Activated T-cell treated with anti-CD3 and anti-CD28 coated beads for 24 hours (primary cell): ENCODE results near the gene CD22.

Experiments
- DNase-seq: peaks from one replicate; pipeline ENCODE4 v3.0.0-alpha.2; 2020; ENCODE audit warnings: low read depth

Gene CD22

DNA sequence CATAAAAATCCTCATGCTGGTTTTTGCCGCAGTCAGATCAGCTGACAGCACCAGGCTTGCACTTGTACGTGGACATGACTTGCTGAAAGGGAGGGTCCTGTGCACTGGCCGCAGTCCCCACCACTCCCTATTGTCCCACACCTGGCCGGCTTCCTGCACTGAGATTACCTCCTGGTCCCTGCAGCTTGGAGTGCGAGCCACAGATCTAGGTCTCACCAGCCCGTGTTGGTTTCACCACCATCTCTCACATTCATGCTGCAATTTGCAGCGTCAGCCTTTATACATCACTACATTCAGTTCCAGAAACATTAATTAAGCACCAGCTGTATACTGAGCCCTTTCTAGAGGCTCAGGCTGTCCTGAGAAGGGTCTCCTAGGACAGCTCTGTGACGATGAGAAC, 15.0 kb upstream of the CD22 start:
- no peak for DNase-seq

DNA sequence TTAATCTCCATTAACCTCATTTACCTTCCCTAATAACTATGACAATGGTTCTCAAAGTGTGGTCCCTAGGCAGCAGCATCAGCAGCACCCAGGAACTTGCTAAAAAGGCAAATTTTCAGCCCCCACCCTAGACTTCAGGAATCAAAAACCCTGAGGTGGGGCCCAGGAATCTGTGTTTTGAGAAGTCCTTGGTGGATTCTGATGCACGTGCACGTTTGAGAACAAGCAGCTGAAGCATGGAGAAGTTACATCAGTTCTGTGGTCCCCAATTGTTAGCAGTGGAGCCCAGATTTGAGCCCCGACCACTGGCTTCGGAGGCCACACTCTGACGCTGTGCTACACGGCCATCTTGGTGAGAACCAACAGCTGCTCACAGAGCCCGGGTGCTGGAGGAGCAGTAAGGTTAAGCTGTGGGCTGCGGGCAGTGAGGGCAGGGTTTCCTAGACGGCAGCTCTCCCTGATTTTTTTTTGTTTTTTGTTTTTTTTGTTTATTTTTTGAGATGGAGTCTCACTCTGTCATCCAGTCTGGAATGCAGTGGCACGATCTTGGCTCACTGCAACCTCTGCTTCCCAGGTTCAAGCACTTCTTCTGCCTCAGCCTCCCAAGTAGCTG, 14.0 kb upstream of the CD22 start:
- no peak for DNase-seq

DNA sequence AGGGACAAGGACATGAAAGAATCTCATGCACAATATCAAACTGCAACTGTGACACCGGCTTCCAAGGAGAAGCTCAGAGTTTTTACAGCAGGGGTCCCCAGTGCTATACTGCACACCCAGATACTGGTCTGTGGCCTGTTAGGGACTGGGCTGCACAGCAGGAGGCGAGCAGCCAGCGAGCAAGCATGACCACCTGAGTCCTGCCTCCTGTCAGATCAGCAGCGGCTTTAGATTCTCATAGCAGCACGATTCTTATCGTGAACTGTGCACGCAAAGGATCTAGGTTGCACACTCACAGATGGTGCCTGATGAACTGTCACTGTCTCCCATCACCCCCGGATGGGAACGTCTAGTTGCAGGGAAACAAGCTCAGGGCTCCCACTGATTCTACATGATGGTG, 13.1 kb upstream of the CD22 start:
- DNase-seq, result no peak

DNA sequence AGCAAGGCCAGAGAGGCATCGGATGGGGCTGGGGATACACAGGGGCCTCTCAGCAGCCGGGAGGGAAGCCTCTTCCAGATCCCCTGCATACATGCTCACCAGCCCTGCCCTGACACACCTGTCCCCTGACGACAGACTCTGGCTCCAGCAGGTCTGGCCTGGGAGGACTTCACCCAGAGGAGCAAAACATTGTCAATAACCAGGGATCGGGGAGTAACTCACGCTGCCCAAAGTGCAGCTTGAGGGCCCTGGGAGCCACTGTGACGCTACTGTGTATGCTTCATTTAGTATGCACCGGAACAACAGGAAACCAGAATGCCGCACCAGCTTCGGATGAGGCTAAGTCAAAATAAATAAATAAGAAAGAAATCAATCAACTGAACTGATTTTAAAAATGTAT, 12.4 kb upstream of the CD22 start:
- DNase-seq, result no peak

DNA sequence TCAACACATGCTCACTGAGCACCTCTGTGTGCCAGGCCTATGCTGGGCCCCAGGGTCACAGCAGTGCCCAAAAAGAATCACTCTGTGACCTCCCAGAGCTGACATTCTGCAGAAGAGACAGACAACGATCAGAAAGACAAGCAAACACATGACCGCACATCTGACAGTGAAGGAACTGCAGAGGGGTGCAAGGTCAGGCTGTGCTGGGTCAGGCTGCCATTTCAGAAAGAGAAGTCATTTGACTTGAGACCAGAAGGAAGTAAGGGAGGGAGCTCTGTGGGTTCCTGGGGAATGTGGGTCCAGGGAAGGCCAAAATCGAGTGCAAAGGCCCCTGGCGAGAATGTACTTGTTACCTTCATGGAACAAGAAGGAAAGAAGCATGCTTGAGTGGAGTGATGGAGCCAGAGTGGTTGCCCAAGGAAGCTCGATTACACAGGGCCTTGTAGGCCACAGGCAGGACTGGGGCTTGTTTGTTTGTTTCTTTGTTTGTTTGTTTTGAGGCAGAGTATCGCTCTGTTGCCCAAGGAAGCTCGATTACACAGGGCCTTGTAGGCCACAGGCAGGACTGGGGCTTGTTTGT, 11.4 kb upstream of the CD22 start:
- no peak for DNase-seq

DNA sequence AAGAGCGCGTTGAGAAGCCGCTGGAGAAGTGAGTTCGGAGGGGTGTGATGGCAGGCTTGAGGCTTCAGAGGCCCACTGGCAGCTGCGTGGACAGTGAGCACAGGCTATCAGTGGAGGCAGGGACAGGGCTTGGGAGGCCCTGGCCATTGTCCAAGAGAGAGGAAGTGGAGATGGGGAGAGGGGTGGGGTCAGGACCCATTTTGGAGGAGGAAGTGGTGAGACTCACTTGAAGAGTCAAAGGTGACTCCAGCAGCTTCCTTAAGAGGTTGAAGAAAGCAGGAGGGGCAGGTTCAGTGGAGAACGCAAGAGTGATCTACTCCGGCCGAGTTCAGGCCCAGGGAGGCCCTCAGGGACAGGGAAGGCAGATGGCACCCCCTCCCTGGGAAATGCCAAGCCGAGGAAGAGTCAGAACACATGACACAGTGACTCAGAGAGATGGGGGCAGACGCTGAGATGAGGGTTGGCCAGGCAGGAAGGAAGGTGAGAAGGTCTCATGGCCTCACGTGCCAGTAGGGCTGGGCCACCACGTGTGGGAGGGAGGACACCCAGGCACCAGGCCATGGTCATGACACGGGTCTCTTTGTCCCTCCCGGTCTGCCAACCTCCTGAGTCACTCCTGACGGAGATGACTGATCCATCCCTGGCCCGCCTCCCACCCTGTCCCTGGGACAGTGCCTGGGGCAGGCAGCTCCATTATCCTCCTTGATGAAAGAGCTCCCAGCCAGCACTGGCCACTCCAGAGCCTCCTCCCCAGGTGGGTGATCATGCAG, 10.1 kb upstream of the CD22 start:
- no peak for DNase-seq

DNA sequence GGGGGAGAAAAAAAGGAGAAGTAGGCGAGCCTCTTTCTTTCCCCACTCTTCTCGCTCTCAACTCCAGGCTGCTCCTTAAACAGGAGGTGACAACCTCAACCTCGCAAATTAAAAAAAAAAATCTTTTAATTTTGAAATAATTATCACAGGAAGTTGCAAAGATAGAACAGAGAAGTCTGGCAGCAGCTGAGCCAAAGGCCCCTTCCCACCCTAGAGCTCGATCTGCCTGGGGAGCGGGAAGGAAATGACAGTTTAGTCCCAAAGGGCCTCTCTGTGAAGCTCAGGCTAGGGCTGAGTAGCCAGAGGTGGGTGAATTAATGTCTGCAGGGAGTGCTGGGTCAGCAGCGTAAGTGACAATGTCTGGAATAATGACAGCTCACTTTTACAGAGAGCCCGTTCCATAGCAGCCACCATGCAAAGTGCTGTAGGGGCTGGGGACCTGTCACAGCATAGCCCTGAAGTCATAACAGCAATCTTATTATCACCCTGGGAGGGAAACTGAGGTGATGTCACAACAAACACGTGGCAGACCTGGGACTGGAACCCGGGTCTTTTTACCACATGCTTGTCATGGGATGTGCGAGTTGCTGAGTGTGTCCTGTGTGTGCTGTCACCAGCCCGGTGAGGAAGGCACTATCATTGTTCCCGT, 8.8 kb upstream of the CD22 start:
- DNase-seq, result no peak

DNA sequence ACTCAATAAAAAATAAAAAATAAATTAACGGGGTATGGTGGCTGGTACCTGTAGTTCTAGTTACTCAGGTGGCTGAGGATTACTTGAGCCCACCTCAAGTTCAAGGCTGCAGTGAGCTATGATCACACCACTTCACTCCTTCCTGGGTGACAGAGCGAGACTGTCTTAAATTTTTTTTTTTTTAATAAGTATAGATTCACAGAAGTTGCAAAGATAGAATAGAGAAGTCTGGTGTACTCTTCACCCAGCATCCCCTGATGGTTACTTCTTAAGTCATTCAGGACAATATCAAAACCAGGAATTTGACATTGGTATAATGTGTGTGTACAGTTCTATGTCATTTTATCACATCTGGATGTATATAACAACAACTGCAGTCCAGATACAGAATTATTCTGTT, 7.7 kb upstream of the CD22 start:
- no peak for DNase-seq

DNA sequence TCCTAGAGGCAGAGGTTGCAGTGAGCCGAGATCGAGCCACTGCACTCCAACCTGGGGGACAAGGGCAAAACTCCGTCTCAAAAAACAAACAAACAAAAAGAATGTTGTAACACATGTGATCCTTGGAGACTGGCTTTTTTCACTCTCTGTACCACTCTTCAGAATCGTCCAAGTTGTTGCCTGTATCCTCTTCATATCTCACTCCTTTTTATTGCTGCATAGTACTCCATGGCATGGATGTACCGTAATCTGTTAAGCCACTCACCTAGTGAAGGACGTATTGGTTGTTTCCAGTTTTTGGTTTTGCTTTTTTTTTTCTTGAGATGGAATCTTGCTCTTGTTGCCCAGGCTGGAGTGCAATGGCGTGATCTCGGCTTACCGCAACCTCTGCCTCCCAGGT, 7.0 kb upstream of the CD22 start:
- DNase-seq, result no peak

DNA sequence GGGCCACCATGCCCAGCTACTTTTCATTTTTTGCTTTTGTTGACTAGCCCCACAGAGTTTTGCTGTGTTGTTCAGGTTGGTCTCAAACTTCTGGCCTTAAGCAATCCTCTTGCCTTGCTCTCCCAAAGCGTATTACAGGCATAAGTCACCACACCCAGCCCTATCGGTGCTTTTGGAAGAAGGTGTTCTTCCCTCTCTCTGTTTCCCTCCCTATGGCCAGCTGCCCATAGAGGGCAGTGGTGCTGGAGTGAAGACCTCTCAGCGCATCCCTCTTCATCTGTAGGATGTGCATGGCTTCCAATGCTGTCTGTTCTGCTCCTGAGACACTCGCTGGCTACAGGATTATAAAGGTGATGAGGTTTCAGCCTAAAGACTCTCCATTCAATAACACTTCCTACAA, 1.3 kb upstream of the CD22 start:
- DNase-seq, result no peak

DNA sequence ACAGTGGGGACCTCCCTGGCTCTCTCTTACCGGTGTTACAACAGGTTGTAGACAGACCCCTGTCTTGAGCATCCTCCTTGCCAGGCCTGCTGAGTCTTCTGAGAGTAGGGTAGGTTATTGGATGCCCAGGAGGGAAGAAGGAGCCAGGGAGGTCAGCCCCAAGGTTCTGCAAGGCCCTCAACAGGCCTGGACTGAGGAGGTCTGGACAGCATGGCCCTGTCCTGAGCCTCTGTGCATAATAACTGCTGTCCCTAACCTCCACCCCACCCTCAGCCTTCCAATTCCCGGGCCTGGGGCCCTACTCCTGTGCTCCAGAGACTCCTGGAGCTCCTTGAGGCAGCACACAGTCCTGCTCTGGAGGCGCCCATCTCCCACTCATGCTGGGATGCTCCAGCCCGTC, 336 bp downstream of the CD22 start:
- DNase-seq, result no peak

DNA sequence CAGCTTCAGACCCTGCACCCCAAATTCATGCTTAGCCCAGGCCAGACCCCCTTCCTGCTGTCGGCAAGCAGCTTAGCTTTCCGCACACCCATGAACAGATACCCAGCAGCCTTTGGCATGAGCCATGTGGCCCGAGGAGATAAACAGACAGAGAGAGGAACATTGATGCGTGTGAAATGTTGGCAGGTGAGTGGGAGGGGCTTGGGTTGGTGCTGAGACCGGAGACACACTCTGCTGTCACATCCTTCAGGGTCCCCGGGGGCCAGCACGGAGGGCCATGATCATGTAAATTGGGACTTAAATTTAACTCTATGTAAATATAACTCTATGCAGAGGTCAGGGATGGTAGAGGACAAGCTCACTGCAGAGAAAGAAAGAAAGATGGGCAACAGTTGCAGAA, 1.5 kb downstream of the CD22 start:
- DNase-seq, result no peak

DNA sequence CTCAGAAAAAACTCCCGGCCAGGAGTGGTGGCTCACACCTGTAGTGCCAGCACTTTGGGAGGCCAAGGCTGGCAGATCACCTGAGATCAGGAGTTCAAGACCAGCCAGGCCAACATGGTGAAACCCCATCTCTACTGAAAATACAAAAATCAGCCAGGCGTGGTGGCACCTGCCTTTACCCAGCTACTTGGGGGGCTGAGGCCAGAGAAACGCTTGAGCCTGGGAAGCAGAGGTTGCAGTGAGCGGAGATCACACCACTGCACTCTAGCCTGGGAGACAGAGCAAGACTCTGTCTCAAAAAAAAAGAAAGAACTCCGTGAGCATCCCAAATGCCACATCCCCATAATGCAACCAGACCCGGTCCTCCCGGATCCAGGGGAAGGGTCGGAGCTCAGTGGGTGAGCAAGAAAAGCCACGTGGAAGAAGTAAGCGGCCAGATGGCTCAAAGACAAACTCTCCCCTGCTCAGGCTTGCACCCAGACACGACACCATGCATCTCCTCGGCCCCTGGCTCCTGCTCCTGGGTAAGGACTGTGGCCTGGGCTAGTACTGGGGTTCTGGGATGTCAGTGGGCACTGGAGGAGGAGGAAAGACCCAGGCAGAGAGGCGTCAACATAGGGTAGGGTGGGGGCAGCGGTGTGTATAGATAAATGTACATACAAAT, 2.7 kb downstream of the CD22 start:
- DNase-seq, result no peak

DNA sequence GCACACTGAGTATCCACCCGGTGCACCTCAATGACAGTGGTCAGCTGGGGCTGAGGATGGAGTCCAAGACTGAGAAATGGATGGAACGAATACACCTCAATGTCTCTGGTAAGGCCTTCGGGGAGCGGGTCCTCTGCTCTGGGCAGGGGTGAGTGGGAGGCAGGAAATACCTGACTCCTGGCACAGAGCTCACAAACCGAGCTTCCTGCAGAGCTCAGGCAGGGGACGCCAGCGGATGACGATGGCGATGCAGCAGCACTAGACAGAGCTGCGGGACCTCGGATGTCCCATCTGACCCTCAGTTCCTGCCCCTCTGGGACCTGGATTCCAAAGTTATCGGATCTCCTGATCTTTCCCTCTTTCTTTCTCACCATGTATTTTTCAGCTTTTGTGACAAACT, 3.8 kb downstream of the CD22 start:
- DNase-seq, result no peak

DNA sequence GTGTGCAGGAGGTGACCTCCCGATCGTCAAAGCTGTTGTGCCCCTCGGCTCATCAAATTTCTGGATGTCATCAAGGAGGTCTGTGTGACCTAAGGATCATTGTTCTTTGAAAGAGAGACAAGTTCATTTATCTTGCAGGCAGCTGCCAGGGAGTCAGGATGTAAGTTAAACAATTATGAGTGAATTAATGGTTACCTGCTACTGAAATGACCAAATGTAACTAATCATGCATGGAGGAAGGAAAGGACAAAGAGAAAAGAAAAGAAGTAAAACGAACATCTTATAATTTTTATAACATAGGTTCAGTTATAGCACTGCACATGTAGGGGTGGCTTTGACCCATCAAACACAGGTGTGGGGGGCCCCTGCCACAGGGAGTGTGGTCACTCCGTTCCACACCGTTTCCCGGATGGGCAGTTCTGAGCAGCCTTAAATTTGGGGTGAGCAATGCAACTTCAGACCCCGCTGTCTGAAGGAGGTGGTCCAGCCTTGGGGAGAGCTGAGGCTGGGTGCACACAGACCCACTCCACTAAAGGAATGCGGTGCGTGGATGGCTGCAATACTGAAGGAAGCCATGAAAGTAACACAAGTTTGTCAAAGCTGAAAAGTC, 5.3 kb downstream of the CD22 start:
- DNase-seq, result no peak

DNA sequence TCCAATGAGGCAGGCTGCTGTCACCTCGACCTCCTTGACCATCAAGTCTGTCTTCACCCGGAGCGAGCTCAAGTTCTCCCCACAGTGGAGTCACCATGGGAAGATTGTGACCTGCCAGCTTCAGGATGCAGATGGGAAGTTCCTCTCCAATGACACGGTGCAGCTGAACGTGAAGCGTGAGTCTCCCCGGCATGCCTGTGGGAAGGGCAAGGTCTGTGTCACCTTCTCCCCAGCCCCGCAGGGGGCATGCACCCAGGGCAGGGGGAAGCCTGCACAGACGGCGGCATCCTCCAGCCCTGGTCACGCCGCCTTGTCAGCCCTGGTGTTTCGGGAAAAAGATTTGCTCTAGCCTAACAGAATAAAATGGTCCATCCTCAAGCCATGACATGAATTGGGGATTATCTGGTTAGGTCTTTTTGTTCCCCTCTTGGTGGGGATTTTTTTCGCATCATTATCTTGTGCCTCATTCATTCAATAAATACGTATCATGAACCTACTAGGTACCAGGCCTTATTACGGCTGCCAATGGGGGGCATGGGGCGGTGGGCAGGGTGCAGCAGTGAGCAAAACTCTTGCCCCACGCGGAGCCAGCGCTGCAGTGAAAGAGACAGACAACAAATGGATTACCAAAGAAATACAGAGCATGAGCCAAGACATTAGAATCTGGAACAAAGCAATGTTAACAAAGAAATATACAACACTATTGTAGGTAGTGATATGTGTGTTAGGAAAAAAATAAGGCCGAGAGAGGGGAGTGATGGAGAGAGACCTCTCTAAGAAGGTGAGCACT, 7.4 kb downstream of the CD22 start:
- DNase-seq, result no peak

DNA sequence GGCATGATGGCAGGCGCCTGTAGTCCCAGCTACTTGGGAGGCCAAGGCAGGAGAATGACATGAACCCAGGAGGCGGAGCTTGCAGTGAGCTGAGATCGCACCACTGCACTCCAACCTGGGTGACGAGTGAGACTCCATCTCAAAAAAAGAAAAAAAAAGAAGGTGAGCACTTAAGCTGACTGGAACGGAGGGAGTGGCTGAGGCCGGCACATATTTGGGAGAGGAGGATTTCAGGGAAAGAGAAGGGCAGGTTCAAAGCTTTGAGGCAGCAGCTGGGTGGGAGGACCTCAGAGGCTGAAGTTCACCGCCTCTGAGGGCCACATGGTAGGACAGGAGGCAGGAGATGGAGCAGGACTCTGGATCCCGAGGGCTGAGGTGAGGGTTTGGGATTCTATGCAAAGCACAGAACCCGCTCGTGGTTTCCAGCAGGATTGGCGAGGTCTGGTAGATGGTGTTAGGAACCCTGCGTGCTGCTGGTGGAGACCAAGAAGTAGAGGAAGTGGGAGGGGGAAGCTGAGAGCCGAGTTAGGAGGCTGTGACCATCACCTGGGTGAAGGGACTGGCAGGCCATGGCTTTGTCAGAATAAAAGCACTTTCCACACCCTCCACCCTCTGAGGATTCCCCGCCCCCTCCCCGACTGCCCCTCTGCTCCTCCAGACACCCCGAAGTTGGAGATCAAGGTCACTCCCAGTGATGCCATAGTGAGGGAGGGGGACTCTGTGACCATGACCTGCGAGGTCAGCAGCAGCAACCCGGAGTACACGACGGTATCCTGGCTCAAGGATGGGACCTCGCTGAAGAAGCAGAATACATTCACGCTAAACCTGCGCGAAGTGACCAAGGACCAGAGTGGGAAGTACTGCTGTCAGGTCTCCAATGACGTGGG, 8.4 kb downstream of the CD22 start:
- DNase-seq, result no peak

DNA sequence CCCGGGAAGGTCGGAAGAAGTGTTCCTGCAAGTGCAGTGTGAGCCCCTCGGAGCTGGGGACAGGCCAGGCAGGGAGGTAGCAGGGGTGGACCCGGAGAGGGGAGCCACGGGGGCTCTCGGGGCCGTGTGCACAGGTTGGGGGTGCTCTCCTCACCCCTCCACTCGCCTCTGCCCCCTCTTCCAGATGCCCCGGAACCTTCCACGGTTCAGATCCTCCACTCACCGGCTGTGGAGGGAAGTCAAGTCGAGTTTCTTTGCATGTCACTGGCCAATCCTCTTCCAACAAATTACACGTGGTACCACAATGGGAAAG, 9.0 kb downstream of the CD22 start:
- no peak for DNase-seq

DNA sequence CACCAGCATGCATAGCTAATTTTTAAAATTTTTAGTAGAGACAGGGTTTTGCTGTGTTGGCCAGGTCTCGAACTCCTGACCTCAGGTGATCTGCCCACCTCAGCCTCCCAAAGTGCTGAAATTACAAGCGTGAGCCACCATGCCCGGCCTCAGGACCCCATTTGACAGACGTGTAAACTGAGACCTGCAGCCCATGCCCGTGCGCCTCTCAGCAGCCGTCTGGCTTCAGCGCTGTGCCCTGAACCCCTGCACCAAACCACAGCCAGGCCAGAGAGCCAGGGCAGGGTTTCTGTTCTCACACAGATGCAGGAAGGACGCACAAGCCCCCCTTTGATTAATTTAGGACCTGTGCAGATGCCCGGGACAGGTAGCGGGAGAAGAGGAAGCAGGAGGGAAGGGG, 11.4 kb downstream of the CD22 start:
- DNase-seq, result no peak

DNA sequence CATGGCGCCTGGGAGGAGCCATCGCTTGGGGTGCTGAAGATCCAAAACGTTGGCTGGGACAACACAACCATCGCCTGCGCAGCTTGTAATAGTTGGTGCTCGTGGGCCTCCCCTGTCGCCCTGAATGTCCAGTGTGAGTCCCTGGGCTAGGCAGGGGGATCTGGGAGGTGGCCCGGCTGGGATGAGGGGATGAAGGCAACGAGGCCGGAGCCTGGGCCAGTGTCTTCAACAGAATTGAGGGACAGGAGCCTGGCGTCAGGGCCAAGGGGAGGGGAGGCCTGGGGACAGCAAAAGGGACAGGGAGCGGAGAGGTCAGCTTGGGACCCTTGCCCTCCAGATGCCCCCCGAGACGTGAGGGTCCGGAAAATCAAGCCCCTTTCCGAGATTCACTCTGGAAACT, 12.0 kb downstream of the CD22 start:
- DNase-seq, result no peak
